ENCODE data around the gene WDR36.

The WDR36 gene

GRCh38 chr5:111092062-111092853 is at the start of gene WDR36:
Gene WDR36, plus strand, starts transcription at chr5:111092348. Its CDS starts 109 bp downstream, at chr5:111092457.
- DNase-seq (ENCODE audit: low spot score): peak; percentile 85

GRCh38 chr5:111043712-111044506 is 48.2 kb upstream of the WDR36 start:
- DNase-seq (ENCODE audit: low spot score): no peak

- no peak for DNase-seq (ENCODE audit: low spot score)
These were observed 34.1 kb upstream of the WDR36 start for GRCh38 chr5:111058064-111058463.

- no peak for DNase-seq (ENCODE audit: low spot score)
These were observed 32.0 kb upstream of the WDR36 start for GRCh38 chr5:111060169-111060568.

- no peak for DNase-seq (ENCODE audit: low spot score)
These were observed 30.5 kb upstream of the WDR36 start for GRCh38 chr5:111061618-111062017.

GRCh38 chr5:111063709-111064322 is 28.3 kb upstream of the WDR36 start:
- DNase-seq (ENCODE audit: low spot score): no peak

- DNase-seq (ENCODE audit: low spot score): no peak
These were observed 25.7 kb upstream of the WDR36 start for GRCh38 chr5:111066261-111066938.

- no peak for DNase-seq (ENCODE audit: low spot score)
These were observed 23.9 kb upstream of the WDR36 start for GRCh38 chr5:111068213-111068612.

GRCh38 chr5:111069839-111070238 is 22.3 kb upstream of the WDR36 start:
- DNase-seq (ENCODE audit: low spot score): peak; percentile 49

- DNase-seq (ENCODE audit: low spot score): no peak
These were observed 21.6 kb upstream of the WDR36 start for GRCh38 chr5:111070272-111071134.

- no peak for DNase-seq (ENCODE audit: low spot score)
These were observed 20.7 kb upstream of the WDR36 start, which contains the start of gene TSLP for GRCh38 chr5:111071413-111071812. Gene TSLP, plus strand, starts transcription at chr5:111071713. Its CDS starts 178 bp downstream, at chr5:111071891.

GRCh38 chr5:111072949-111073682 is 19.0 kb upstream of the WDR36 start:
- DNase-seq (ENCODE audit: low spot score): peak; percentile 59

GRCh38 chr5:111074244-111074643 is 17.9 kb upstream of the WDR36 start:
- DNase-seq (ENCODE audit: low spot score): no peak

GRCh38 chr5:111075520-111075919 is 16.6 kb upstream of the WDR36 start:
- DNase-seq (ENCODE audit: low spot score): peak; percentile 58

GRCh38 chr5:111076091-111076490 is 16.1 kb upstream of the WDR36 start:
- DNase-seq (ENCODE audit: low spot score): no peak

- DNase-seq (ENCODE audit: low spot score): no peak
These were observed 14.5 kb upstream of the WDR36 start for GRCh38 chr5:111077678-111078077.

- DNase-seq (ENCODE audit: low spot score): no peak
These were observed 12.3 kb upstream of the WDR36 start for GRCh38 chr5:111079846-111080245.

- no peak for DNase-seq (ENCODE audit: low spot score)
These were observed 8.8 kb upstream of the WDR36 start for GRCh38 chr5:111083323-111083722.

GRCh38 chr5:111095982-111096381 is 3.8 kb downstream of the WDR36 start:
- no peak for DNase-seq (ENCODE audit: low spot score)

GRCh38 chr5:111099058-111099778 is 7.1 kb downstream of the WDR36 start:
- DNase-seq (ENCODE audit: low spot score): no peak

Data from AG08396 (cell line).